Measurements from ENCODE around the gene PPIF. TPM values are rescaled to one million over a fixed set of nuclear protein-coding genes. Genes with fewer than 3 reads are reported as not detected.

The PPIF gene
- total and polyA plus RNA-seq, 10 donors: 29.2 to 99.3 (median 67.5) TPM

DNA sequence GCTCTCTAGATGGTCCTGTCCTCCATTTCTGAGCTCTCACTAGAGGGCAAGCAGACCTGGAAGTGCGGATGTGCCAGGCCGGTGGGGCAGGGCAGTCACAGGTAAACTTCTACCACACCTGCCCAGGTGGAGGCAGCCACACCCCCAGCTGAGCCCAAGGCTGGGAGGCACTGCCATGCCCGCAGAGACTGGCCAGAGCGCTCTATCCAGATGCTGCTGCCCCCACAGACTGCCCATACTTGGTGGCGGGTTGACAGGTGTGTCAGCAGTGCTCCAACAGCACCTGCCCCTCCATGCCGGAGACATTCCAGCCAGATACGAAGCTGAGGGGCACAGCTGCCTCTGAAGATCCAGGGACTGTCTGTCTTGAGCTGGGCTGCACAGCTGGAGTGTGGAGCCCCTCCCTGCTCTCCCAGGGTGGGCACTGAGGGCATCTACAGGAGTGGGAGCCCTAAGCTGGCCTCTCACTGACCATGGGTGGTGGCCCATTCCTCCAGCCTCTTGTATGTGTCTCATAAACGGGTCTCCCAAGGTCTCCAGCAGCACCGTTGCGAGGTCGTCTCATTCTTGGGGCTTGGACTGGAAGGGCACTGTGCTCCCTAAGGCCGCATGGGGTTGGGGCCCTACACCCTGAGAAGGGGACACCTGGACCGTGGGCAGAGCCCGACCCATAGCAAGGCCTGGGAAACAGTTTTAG, 38.2 kb upstream of the PPIF start:
- TF ChIP-seq POLR2A (IDR thresholded peaks at IDR 0.05) (no peak), POLR2AphosphoS5 (IDR thresholded peaks at IDR 0.05) (peak; percentile 12 to 60 (median 34))
- intact Hi-C loops (cut with DNase I; ENCODE audit: low total_unique reads): no loop called here
- WGBS, 5 donors: 74 to 88% (median 80%) methylated on average over 9 to 14 of the region's 14 CpGs
- peaks cover 6 to 100% (median 97%) of the 10 kb centered on the region in 6 donors for H3K36me3 ChIP-seq
- DNase-seq: peak; percentile 74
- H3K9me3 ChIP-seq: no peaks in the 10 kb centered on the region
- peak overlapping the region in 3 of 8 donors; percentile 2 to 51 (median 26) for H3K27ac ChIP-seq
- peaks cover 0 to 21% (median 4%) of the 10 kb centered on the region in 6 donors for H3K4me1 ChIP-seq
- H3K4me3 ChIP-seq: no peak overlapping the region
- H3K27me3 ChIP-seq (replicated peaks in 1 of 7): no peaks in the 10 kb centered on the region

DNA sequence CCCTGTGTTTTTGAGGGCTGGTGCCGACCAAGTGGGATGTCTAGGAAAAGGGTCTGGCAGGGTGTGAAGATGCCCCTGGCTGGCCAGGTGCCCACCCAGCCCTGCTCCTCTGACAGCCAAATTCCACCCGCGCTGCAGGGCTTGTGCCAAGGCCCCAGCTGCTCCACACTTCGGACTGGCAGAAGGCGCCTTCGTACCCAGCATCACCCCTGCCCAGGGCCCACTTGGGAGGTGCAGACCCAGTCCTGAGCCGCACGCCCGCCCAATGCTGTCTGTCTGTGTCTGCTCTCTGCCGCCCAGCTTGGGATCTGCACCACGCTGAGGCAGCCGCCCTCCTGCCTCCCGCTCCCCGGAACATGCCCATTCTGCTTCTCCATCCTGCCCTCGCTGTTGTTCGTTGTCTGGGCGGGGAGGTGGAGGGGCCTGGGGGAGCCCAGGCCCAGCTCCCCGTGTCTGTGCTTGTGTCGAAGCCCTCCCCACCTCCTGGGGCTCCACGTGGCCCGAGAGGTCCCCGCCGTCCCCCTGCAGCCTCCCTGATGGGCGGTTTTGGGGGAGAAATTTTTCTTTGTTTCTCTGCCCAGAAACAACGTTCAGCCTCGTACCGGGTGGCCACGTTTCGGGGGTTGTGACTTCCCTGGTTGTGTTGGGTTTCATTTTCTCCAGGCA, 36.9 kb upstream of the PPIF start:
- Histone ChIP-seq H3K4me1 (peaks cover 0 to 26% (median 4%) of the 10 kb centered on the region in 6 donors), H3K9me3 (no peaks in the 10 kb centered on the region), H3K36me3 (peaks cover 6 to 100% (median 90%) of the 10 kb centered on the region in 6 donors), H3K27me3 (replicated peaks in 1 of 7) (no peaks in the 10 kb centered on the region), H3K4me3 (no peak overlapping the region), H3K27ac (peak overlapping the region in 2 of 8 donors; percentile 8 to 26)
- intact Hi-C loops (cut with DNase I; ENCODE audit: low total_unique reads): no loop called here
- 91 to 94% (median 92%) methylated on average over 20 to 29 of the region's 29 CpGs for WGBS, 5 donors
- TF ChIP-seq, protein P1, sequence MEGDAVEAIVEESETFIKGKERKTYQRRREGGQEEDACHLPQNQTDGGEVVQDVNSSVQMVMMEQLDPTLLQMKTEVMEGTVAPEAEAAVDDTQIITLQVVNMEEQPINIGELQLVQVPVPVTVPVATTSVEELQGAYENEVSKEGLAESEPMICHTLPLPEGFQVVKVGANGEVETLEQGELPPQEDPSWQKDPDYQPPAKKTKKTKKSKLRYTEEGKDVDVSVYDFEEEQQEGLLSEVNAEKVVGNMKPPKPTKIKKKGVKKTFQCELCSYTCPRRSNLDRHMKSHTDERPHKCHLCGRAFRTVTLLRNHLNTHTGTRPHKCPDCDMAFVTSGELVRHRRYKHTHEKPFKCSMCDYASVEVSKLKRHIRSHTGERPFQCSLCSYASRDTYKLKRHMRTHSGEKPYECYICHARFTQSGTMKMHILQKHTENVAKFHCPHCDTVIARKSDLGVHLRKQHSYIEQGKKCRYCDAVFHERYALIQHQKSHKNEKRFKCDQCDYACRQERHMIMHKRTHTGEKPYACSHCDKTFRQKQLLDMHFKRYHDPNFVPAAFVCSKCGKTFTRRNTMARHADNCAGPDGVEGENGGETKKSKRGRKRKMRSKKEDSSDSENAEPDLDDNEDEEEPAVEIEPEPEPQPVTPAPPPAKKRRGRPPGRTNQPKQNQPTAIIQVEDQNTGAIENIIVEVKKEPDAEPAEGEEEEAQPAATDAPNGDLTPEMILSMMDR (IDR thresholded peaks at IDR 0.05 in 8 of 11, conservative IDR thresholded peaks at IDR 0.05 in 3 of 11): no peak
- TF ChIP-seq POLR2AphosphoS5 (IDR thresholded peaks at IDR 0.05): peak in 1 of 3 donors; percentile 59
- peak; percentile 73 for DNase-seq

DNA sequence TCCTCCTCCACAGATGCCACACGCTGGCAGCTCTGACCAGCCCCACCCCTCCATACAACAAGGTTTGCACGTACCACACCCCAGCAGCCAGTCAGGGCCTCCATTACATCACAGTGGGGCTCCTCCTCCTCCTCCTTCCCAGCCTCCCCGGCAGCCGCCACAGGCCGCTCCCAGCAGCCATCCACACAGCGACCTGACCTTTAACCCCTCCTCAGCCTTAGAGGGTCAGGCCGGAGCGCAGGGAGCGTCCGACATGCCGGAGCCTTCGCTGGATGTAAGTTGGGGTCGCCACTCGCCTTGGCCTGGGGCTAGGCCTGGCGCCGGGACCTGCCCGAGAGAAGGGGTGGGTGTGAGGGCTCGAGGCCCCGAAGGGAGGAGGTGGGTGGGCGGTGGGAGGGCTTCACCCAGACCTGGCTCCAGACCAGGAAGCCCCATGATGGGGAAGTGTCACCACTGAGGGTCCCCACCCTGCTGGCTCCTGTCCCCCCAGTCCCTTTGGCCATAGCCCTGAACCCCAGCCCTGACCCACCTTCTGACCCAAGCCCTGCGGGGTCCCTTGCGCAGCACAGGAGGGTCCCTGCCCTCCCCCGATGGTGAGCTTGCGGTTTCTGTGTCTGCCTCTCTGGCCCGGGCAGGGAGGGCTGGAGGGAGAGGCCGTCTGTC, 36.2 kb upstream of the PPIF start:
- Histone ChIP-seq H3K4me3 (no peak overlapping the region), H3K27ac (peak overlapping the region in 2 of 8 donors; percentile 28 to 40), H3K4me1 (peaks cover 0 to 33% (median 7%) of the 10 kb centered on the region in 6 donors), H3K9me3 (no peaks in the 10 kb centered on the region), H3K27me3 (replicated peaks in 1 of 7) (no peaks in the 10 kb centered on the region), H3K36me3 (peaks cover 6 to 98% (median 86%) of the 10 kb centered on the region in 6 donors)
- no peak for TF ChIP-seq POLR2A (IDR thresholded peaks at IDR 0.05)
- peak in 2 of 3 donors; percentile 6 to 28 for TF ChIP-seq POLR2AphosphoS5 (IDR thresholded peaks at IDR 0.05)
- WGBS, 5 donors: 83 to 91% (median 86%) methylated on average over 25 to 26 of the region's 26 CpGs
- intact Hi-C loops (cut with DNase I; ENCODE audit: low total_unique reads): no loop called here
- DNase-seq: peak; percentile 52

DNA sequence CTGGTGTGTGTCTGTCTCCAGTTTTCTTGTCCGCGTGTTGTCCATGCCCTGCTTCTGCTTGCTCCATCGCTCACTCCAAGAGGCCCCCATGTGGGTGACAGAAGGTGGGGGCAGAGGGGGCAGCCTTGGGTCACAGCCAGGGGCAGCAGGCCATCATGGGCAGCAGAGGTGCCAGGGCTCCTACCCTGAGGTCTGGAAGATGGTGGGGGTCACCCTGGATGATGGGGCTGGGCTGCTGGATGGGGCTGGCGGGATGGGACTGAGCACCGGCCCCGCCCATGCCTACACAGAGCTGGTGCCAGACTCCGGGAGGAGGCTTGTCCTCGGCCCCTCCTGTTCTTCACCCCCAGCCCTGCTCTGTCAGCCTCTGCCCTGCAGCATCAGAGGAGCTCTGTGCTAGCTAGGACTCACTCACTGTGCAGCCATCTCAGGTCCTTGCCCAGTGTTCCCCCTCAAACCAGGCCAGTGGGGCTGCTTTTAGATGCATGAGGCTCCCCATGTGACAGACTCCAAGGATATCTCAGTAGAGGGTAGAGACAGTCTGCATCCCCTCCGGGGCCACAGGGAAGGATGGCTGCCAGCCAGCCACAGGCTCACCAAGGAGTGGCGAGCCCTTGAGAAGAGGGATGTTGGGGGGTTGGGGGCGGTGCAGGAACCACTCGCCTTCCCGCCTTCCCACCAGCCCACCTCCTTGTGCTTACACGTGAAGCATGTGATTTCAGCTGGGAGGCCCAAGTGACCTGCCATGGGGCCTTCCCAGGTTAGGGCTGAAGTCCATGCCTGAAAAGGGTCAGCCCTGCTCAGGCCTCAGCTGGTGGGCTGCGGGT, 35.5 kb upstream of the PPIF start:
- Histone ChIP-seq H3K27ac (peak overlapping the region in 2 of 8 donors; percentile 28 to 40), H3K9me3 (no peaks in the 10 kb centered on the region), H3K36me3 (peaks cover 6 to 90% (median 78%) of the 10 kb centered on the region in 6 donors), H3K27me3 (replicated peaks in 1 of 7) (no peaks in the 10 kb centered on the region), H3K4me3 (no peak overlapping the region), H3K4me1 (peaks cover 6 to 40% (median 14%) of the 10 kb centered on the region in 6 donors)
- DNase-seq: peak; percentile 68
- TF ChIP-seq POLR2AphosphoS5 (IDR thresholded peaks at IDR 0.05) (peak in 2 of 3 donors; percentile 32 to 40), POLR2A (IDR thresholded peaks at IDR 0.05) (no peak)
- WGBS, 5 donors: 86 to 93% (median 90%) methylated on average over 10 to 15 of the region's 15 CpGs
- intact Hi-C loops (cut with DNase I; ENCODE audit: low total_unique reads): no loop called here

DNA sequence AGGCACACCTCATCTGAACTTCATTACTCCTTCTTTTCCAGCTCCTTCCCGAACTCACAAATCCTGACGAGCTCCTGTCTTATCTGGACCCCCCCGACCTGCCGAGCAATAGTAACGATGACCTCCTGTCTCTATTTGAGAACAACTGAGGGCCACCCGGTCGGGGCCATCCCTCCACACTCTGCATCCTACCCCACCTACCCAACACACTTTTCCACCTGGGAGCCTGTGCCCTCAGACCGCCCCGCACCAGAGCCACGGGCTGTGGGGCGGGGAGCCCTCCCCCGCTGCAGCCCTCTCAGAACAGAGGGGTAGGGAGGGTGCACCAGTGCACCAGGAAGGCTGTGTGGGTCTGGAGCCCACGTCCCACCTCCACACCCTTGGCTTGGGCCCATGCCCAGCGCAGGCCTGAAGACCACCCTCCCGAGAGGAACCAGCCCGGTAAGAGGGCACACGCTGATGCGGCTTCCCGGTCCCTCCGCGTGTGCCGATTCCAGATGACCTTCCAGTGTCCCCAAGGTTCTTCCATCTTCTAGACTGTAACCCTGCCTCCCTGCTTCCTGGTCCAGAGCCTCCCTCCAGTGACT, 34.6 kb upstream of the PPIF start:
- DNase-seq: peak; percentile 50
- intact Hi-C loops (cut with DNase I; ENCODE audit: low total_unique reads): no loop called here
- Histone ChIP-seq H3K36me3 (peaks cover 6 to 81% (median 70%) of the 10 kb centered on the region in 6 donors), H3K4me3 (no peak overlapping the region), H3K27me3 (replicated peaks in 1 of 7) (no peaks in the 10 kb centered on the region), H3K4me1 (peaks cover 14 to 49% (median 23%) of the 10 kb centered on the region in 6 donors), H3K9me3 (no peaks in the 10 kb centered on the region), H3K27ac (no peak overlapping the region)
- 88 to 94% (median 91%) methylated on average over 21 to 22 of the region's 22 CpGs for WGBS, 5 donors
- TF ChIP-seq, protein P1 (IDR thresholded peaks at IDR 0.05 in 8 of 11, conservative IDR thresholded peaks at IDR 0.05 in 3 of 11): no peak
- peak in 1 of 3 donors; percentile 68 for TF ChIP-seq POLR2AphosphoS5 (IDR thresholded peaks at IDR 0.05)
